Mesangial cell (primary cell): ENCODE measurements around the gene OR6C65. TPM values are rescaled to one million over a fixed set of nuclear protein-coding genes. Genes with fewer than 3 reads are reported as not detected.

Source experiments
- total RNA-seq: library from RNA; depleted of rRNA; stranded (reverse); fragments of >200 nt; gene quantifications from 2 replicates; pipeline ENCODE4 v1.2.3, GENCODE V29; 2015

OR6C65 gene
- not detected in 2 replicates for total RNA-seq

GRCh38 chr12:55400229-55400628 lies at the start of gene OR6C65:
OR6C65 (plus strand) TSS chr12:55400529; CDS start chr12:55400529, 0 bp downstream.

GRCh38 chr12:55362675-55363074 lies 37.7 kb upstream of the OR6C65 start, which contains the start of gene OR6C75:
OR6C75 (plus strand) TSS chr12:55362975; CDS start chr12:55365111, 2,136 bp downstream.

GRCh38 chr12:55425954-55426353 lies 25.6 kb downstream of the OR6C65 start, which contains the start of gene OR6C76:
OR6C76 (plus strand) TSS chr12:55426254; CDS start chr12:55426254, 0 bp downstream.

GRCh38 chr12:55443776-55444175 lies 43.4 kb downstream of the OR6C65 start, which contains the start of gene OR6C2:
OR6C2 (plus strand) TSS chr12:55444076; CDS start chr12:55452214, 8,138 bp downstream.

Other genes starting within 250 kb of the OR6C65 start
- not detected in 2 replicates for gene OR10A7, start 179.5 kb upstream of the OR6C65 start, total RNA-seq
- not detected in 2 replicates for gene OR6C74, start 155.9 kb upstream of the OR6C65 start, total RNA-seq
- gene OR6C6, start 104.0 kb upstream of the OR6C65 start, total RNA-seq: not detected in 2 replicates
- not detected in 2 replicates for gene OR6C1, start 86.2 kb upstream of the OR6C65 start, total RNA-seq
- not detected in 2 replicates for gene OR6C3, start 69.8 kb upstream of the OR6C65 start, total RNA-seq
- not detected in 2 replicates for gene OR6C75, start 37.6 kb upstream of the OR6C65 start, total RNA-seq
- gene OR6C76, start 25.7 kb downstream of the OR6C65 start, total RNA-seq: not detected in 2 replicates
- not detected in 2 replicates for gene OR6C2, start 43.5 kb downstream of the OR6C65 start, total RNA-seq
- not detected in 2 replicates for gene OR6C70, start 69.6 kb downstream of the OR6C65 start, total RNA-seq
- gene OR6C68, start 91.8 kb downstream of the OR6C65 start, total RNA-seq: not detected in 2 replicates
- gene OR6C4, start 149.1 kb downstream of the OR6C65 start, total RNA-seq: not detected in 2 replicates
- gene OR2AP1, start 171.9 kb downstream of the OR6C65 start, total RNA-seq: not detected in 2 replicates
- not detected in 2 replicates for gene OR10P1, start 236.4 kb downstream of the OR6C65 start, total RNA-seq